Mucosa of descending colon (tissue), 3 donors: Measurements from ENCODE around the gene PRELP. TPM values are rescaled to one million over a fixed set of nuclear protein-coding genes. Genes with fewer than 3 reads are reported as not detected.

Experiments
- ATAC-seq: fragments of 200-7000 bp; cut with Tn5 transposase; one replicate; pipeline ENCODE4 v1.9.1; 2020; ENCODE audit warnings: mild to moderate bottlenecking, moderate library complexity
- DNase-seq, 3 donors: peaks; one replicate each; pipeline ENCODE4 v3.0.0-alpha.2; 2020
- H3K36me3 ChIP-seq: fragments of 200-600 bp; one replicate; pipeline ENCODE4 v1.8.0; 2021; ENCODE audit warnings: low read depth, mild to moderate bottlenecking
- H3K4me1 ChIP-seq: fragments of 200-600 bp; one replicate; pipeline ENCODE4 v1.8.0; 2021; ENCODE audit warnings: low read depth, mild to moderate bottlenecking
- H3K4me3 ChIP-seq: fragments of 200-600 bp; one replicate; pipeline ENCODE4 v1.8.0; 2021; ENCODE audit warnings: mild to moderate bottlenecking
- H3K9me3 ChIP-seq: fragments of 200-600 bp; one replicate; pipeline ENCODE4 v1.8.0; 2021; ENCODE audit warnings: mild to moderate bottlenecking
- intact Hi-C, 2 donors: fragments of 100-400 bp; cut with DNase I in 1 of 2; cut with micrococcal nuclease in 1 of 2; formaldehyde crosslinking; loops; one replicate each; pipeline versions ENCODE4 v1.11.0 to v1.11.1; 2022; cut with DNase I, micrococcal nuclease
- total RNA-seq, 3 donors: library from RNA; stranded (reverse); fragmentation: NEBNext Ultra II Directional in 2 of 3; extraction: Animal tissue kit (Norgen Biotek cat#: 25700) in 2 of 3; gene quantifications; one replicate each; pipeline versions ENCODE4 v1.2.1 to v1.2.4, GENCODE V29; 2021 to 2023
- TF ChIP-seq, protein P1 (sequence below): fragments of 200-600 bp; IDR thresholded peaks from one replicate; pipeline ENCODE4 v1.8.0; 2022; ENCODE audit warnings: antibody characterized with exemption, mild to moderate bottlenecking
- donor health status: DM: no; HTN: no; CAD: no; lungs with moderate emphysema.
- donor health status: DM: no; HTN: no; CAD: no.
- donor health status: DM: no; HTN: yes; CAD: no.

PRELP gene
- total RNA-seq, 3 donors from 2014 or later, result 5.5 to 174 (median 5.6) TPM

GRCh38 chr1:203511930-203512329 lies 36.3 kb downstream of the PRELP start:
- intact Hi-C loops, result no loop called here
- DNase-seq (no peak), ATAC-seq (no peak)
- Histone ChIP-seq H3K4me3 (no peak overlapping the region), H3K9me3 (no peaks in the 10 kb centered on the region), H3K36me3 (no peaks in the 10 kb centered on the region), H3K4me1 (peaks cover 4% of the 10 kb centered on the region)
- TF ChIP-seq, protein P1, sequence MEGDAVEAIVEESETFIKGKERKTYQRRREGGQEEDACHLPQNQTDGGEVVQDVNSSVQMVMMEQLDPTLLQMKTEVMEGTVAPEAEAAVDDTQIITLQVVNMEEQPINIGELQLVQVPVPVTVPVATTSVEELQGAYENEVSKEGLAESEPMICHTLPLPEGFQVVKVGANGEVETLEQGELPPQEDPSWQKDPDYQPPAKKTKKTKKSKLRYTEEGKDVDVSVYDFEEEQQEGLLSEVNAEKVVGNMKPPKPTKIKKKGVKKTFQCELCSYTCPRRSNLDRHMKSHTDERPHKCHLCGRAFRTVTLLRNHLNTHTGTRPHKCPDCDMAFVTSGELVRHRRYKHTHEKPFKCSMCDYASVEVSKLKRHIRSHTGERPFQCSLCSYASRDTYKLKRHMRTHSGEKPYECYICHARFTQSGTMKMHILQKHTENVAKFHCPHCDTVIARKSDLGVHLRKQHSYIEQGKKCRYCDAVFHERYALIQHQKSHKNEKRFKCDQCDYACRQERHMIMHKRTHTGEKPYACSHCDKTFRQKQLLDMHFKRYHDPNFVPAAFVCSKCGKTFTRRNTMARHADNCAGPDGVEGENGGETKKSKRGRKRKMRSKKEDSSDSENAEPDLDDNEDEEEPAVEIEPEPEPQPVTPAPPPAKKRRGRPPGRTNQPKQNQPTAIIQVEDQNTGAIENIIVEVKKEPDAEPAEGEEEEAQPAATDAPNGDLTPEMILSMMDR, result no peak

GRCh38 chr1:203512517-203512847 lies 36.9 kb downstream of the PRELP start:
- intact Hi-C loops, result no loop called here
- H3K9me3 ChIP-seq, result no peaks in the 10 kb centered on the region
- no peak for ATAC-seq

GRCh38 chr1:203512848-203513584 lies 37.4 kb downstream of the PRELP start:
- Histone ChIP-seq H3K4me1 (peaks cover 4% of the 10 kb centered on the region), H3K36me3 (no peaks in the 10 kb centered on the region), H3K4me3 (no peak overlapping the region), H3K9me3 (no peaks in the 10 kb centered on the region)
- intact Hi-C loops, result no loop called here
- TF ChIP-seq, protein P1, result no peak
- no peak for DNase-seq
- ATAC-seq, result peak; percentile 64

More at GRCh38 chr1:203512517-203512847, 36.9 kb downstream of the PRELP start:
- Histone ChIP-seq H3K4me3 (no peak overlapping the region), H3K36me3 (no peaks in the 10 kb centered on the region), H3K4me1 (peaks cover 4% of the 10 kb centered on the region)
- DNase-seq, result no peak
- TF ChIP-seq, protein P1, result no peak

- no peak for ATAC-seq
- H3K4me3 ChIP-seq, result no peak overlapping the region
- DNase-seq, result no peak
- intact Hi-C loops, result no loop called here
- no peaks in the 10 kb centered on the region for H3K9me3 ChIP-seq
- TF ChIP-seq, protein P1, result no peak
- peaks cover 4% of the 10 kb centered on the region for H3K4me1 ChIP-seq
- no peaks in the 10 kb centered on the region for H3K36me3 ChIP-seq
Measured at GRCh38 chr1:203513585-203514031, 38.0 kb downstream of the PRELP start.

DNA sequence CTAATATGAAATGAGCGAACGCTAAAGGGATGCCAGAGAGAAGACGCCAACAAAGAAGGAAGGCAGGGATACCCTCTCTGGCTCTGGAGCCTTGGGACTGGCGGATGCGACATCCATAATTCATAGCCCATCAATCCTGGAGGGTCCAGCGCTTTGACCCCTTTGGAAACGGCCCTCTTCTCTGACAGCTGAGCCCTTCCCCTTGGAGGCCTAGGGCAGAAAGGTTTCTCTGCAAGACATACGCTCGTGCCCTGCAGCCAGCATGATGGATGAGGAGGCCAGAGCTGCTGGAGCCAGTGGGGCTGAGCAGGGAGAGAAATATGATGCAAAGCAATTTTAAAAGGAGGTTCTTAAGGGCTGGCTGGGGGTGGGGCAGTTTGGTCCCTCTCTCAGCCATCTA lies 40.6 kb downstream of the PRELP start:
- H3K4me1 ChIP-seq, result peaks cover 4% of the 10 kb centered on the region

More for the DNA sequence above, 40.6 kb downstream of the PRELP start:
- Histone ChIP-seq H3K9me3 (no peaks in the 10 kb centered on the region), H3K4me3 (no peak overlapping the region), H3K36me3 (no peaks in the 10 kb centered on the region)
- intact Hi-C loops, result no loop called here
- TF ChIP-seq, protein P1, result no peak
- no peak for DNase-seq
- no peak for ATAC-seq
